Cardiac muscle cell (in vitro differentiated cells and primary cell): ENCODE results near the gene GNG4. TPM values are rescaled to one million over a fixed set of nuclear protein-coding genes. Genes with fewer than 3 reads are reported as not detected.

ENCODE experiments used
- DNase-seq, 2 donors: peaks; one replicate each; pipeline versions ENCODE4 v3.0.0 to v3.0.0-alpha.2; 2010 to 2017; ENCODE audit warnings: low read depth in 1 of 2, low spot score in 1 of 2
- H3K27ac ChIP-seq: fragments of 200-600 bp; sonication (generic); 2 replicates; pipeline ENCODE4 v1.5.1; 2016
- H3K27me3 ChIP-seq: fragments of 200-600 bp; sonication (generic); 2 replicates; pipeline ENCODE4 v1.6.0; 2016; ENCODE audit warnings: control low read depth
- H3K36me3 ChIP-seq: fragments of 200-600 bp; sonication (generic); 2 replicates; pipeline ENCODE4 v1.5.1; 2016; ENCODE audit warnings: control low read depth
- H3K4me1 ChIP-seq: fragments of 200-600 bp; sonication (generic); 2 replicates; pipeline ENCODE4 v1.8.1; 2017; ENCODE audit warnings: low read depth, mild to moderate bottlenecking, mixed run types
- H3K4me3 ChIP-seq: fragments of 200-600 bp; sonication (generic); 2 replicates; pipeline ENCODE4 v1.5.1; 2016; ENCODE audit warnings: mild to moderate bottlenecking
- H3K9me3 ChIP-seq: fragments of 200-600 bp; sonication (generic); 2 replicates; pipeline ENCODE4 v1.5.1; 2017; ENCODE audit warnings: low read depth, mild to moderate bottlenecking, control low read depth
- polyA plus RNA-seq: library from polyadenylated mRNA; unstranded; fragments of >200 nt; fragmentation: Nextera tagmentation; extraction: Ambion mirVana; gene quantifications from 2 replicates; pipeline ENCODE4 v1.2.1, GENCODE V29; 2016
- total RNA-seq: library from RNA; depleted of rRNA; stranded (reverse); fragments of >200 nt; gene quantifications from 2 replicates; pipeline ENCODE4 v1.2.3, GENCODE V29; 2016
- TF ChIP-seq, protein P1 (sequence below): IDR thresholded peaks from 2 replicates; pipeline ENCODE4 v1.5.1; 2012; ENCODE audit warnings: low read depth, mild to moderate bottlenecking, low read length

The GNG4 gene
- total RNA-seq: 0.18 and 0.24 TPM in 2 replicates
- polyA plus RNA-seq: 0.44 TPM in 1 of 2 replicates, not detected in the other

DNA sequence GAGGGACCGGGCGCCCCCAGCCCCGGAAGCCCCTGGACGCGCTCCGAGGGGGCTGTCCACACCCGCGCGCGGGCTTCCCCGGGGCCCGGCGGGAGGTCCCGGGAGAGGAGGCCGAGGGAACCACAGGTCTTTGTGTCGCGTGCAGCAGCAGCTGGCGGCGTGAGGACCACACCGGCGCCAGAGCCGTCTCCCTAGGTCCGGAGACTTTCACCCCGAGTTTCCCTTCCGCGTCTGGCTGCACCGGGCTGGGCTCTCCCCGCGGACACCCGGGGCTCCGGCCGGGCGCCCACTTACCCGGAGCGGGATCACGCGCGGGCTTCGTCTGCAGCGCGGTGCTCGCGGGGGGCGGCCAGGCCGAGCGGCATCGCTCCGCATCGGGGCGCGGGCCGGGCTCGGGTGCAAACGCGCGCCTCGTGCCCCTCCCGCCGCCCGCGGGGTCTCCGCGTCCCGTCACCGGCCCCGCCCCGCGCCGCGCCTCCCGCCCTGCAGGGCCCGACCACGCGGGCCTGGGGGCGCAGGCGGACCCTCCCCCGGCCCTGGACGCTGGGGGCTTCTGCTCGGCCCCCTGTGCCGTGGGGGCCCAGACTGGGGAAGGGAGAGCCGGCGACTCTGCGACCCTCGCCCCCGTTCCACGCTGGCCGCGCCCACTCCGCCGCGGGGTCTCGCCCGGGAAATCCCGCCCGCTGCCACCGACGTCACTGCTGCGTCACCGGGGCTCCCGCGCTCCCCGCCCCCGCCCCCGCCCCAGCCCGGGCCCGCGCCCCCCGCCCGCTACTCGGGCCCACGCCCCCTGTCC is at the start of gene GNG4:
Gene GNG4, minus strand, starts transcription at position 417 of the 796 bp plus-strand sequence. CDS start 65,946 bp downstream, outside the sequence.
- Histone ChIP-seq H3K36me3 (no peaks in the 10 kb centered on the region), H3K27ac (no peak within 1 kb of the TSS), H3K4me3 (peak within 1 kb of the TSS; percentile 43), H3K27me3 (peaks cover 58% of the 10 kb centered on the region), H3K9me3 (no peaks in the 10 kb centered on the region), H3K4me1 (peaks cover 6% of the 10 kb centered on the region)
- DNase-seq: peak in 1 of 2 donors; percentile 42
- TF ChIP-seq, protein P1, sequence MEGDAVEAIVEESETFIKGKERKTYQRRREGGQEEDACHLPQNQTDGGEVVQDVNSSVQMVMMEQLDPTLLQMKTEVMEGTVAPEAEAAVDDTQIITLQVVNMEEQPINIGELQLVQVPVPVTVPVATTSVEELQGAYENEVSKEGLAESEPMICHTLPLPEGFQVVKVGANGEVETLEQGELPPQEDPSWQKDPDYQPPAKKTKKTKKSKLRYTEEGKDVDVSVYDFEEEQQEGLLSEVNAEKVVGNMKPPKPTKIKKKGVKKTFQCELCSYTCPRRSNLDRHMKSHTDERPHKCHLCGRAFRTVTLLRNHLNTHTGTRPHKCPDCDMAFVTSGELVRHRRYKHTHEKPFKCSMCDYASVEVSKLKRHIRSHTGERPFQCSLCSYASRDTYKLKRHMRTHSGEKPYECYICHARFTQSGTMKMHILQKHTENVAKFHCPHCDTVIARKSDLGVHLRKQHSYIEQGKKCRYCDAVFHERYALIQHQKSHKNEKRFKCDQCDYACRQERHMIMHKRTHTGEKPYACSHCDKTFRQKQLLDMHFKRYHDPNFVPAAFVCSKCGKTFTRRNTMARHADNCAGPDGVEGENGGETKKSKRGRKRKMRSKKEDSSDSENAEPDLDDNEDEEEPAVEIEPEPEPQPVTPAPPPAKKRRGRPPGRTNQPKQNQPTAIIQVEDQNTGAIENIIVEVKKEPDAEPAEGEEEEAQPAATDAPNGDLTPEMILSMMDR: no peak

DNA sequence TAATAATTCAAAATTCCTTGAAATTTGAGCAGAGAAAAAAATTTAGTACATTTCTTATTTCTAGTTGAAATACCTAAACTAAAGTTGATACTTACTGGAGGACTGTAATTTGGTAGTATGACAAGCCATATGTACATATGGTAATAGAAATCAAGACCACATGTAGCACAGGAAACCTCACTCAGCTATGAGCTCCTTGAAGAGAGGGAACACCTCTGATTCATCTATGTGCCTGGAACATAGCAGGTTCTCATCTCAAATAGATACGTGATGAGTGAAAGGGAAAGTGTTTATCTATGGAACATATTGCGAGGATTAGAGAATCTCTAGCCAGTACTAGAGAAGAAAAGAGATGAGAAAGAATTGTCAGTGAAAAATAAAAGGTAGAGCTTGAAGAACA is 47.9 kb upstream of the GNG4 start:
- no peak overlapping the region for H3K4me3 ChIP-seq
- no peak overlapping the region for H3K27ac ChIP-seq
- H3K27me3 ChIP-seq: no peaks in the 10 kb centered on the region
- no peaks in the 10 kb centered on the region for H3K4me1 ChIP-seq
- DNase-seq: no peak
- TF ChIP-seq, protein P1: no peak
- no peaks in the 10 kb centered on the region for H3K9me3 ChIP-seq
- no peaks in the 10 kb centered on the region for H3K36me3 ChIP-seq

DNA sequence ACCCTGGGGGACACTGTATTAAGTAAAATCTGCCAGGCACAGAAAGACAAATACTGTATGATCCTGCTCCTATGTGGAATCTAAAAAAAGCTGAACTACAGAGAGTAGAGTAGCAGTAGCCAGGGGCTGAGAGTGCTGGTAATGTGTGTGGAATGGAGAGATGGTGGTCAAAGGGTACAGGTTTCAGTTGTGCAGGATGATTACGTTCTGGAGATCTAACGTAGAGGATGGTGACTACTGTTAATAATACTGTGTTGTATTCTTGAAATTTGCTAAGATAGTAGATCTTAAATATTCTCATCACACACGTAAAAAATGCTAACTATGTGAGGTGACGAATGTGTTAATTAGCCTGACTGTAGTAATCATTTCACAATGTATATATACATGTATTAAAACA is 39.8 kb upstream of the GNG4 start:
- H3K27ac ChIP-seq: no peak overlapping the region
- H3K4me1 ChIP-seq: no peaks in the 10 kb centered on the region
- TF ChIP-seq, protein P1: no peak
- H3K27me3 ChIP-seq: no peaks in the 10 kb centered on the region
- no peak for DNase-seq
- H3K4me3 ChIP-seq: no peak overlapping the region
- no peaks in the 10 kb centered on the region for H3K9me3 ChIP-seq
- no peaks in the 10 kb centered on the region for H3K36me3 ChIP-seq

DNA sequence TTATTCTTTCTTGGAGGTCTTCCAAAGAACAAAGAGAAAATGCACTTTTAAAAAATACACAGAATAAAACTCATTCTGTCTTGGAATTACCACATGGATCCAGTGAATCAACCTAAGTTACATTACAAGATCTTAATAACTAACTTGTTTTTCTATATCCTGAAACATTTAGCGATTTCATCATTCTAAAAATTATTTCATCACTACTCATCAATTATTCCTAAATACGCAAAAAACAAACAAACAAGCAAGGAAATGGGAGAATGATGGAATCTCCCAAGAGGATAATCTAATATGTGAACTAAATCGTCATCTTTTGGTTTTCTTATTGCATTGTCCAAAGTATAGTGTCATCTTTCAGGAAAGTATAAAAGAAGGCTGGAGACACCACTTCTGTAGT is 38.5 kb upstream of the GNG4 start:
- no peak overlapping the region for H3K27ac ChIP-seq
- no peaks in the 10 kb centered on the region for H3K36me3 ChIP-seq
- no peak overlapping the region for H3K4me3 ChIP-seq
- H3K4me1 ChIP-seq: no peaks in the 10 kb centered on the region
- TF ChIP-seq, protein P1: no peak
- H3K9me3 ChIP-seq: no peaks in the 10 kb centered on the region
- DNase-seq: no peak
- H3K27me3 ChIP-seq: no peaks in the 10 kb centered on the region

DNA sequence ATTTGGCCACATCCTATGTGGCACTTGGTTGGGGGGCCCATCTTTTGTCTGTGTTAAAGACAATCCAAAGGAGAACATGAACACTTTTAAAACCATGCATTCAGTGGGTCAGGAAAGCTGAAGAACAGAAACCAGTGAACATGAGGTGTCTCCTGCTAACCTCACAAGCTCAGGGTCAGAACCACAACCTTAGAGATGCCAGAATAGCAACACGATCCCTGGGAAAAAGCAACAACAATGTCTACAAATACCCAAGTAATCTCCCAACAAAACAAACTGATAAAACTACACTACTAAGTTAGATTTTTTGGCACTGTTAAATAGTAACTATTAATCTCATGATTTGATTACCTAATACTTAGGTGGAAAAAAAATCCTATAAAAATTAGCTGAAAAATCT is 34.1 kb upstream of the GNG4 start:
- H3K27ac ChIP-seq: no peak overlapping the region
- no peaks in the 10 kb centered on the region for H3K4me1 ChIP-seq
- no peaks in the 10 kb centered on the region for H3K27me3 ChIP-seq
- no peak overlapping the region for H3K4me3 ChIP-seq
- H3K9me3 ChIP-seq: no peaks in the 10 kb centered on the region
- peak in 1 of 2 donors; percentile 4 for DNase-seq
- TF ChIP-seq, protein P1: no peak
- H3K36me3 ChIP-seq: no peaks in the 10 kb centered on the region
